Measurements from ENCODE around the gene USP13. TPM values are rescaled to one million over a fixed set of nuclear protein-coding genes. Genes with fewer than 3 reads are reported as not detected.

Gene USP13
- total and polyA plus RNA-seq, 2 donors = 6.4 to 12.1 TPM

DNA sequence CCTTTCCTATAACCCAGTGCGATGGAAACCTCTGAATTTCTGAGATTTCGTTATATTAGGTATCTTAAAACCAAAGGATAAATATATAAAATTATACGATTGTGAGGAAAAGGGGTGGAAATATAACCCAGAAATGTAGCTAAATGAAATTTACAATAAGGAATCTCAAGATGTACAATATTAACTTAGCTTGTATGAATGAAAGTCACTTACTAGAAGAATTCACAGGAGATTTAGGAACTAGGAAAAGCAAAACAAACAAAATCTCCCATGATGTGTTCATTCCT is 159.2 kb downstream of the USP13 start:
- Histone ChIP-seq H3K36me3 (ENCODE audit: insufficient read depth) (no peaks in the 10 kb centered on the region), H3K4me3 (ENCODE audit: low read depth, low read length) (no peak overlapping the region), H3K4me1 (ENCODE audit: insufficient read depth) (no peaks in the 10 kb centered on the region), H3K27ac (ENCODE audit: low read depth) (no peak overlapping the region)
- WGBS = 79% methylated on average over 3 of the region's 3 CpGs
- no peak for DNase-seq (ENCODE audit: extremely low spot score)

DNA sequence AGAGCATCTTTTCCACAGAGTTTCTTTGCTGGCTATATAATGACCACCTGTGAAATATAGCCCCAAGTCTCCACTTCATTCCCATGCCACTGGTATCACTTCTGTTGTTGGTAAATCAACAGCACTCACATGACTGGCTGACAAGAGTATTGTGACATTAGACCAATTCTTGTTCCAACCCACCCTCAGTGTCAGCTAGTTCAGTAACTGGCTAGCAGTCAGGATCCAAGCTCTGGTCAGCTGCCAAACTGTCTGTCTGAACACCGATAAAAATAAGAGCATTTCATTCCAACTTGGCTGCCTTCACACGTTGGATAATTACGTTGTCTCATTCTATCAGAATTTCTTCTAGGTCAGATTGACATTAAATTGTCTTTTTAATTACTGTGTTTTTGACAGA is 166.5 kb downstream of the USP13 start:
- no peak for DNase-seq (ENCODE audit: extremely low spot score)
- Histone ChIP-seq H3K4me1 (ENCODE audit: insufficient read depth) (no peaks in the 10 kb centered on the region), H3K27ac (ENCODE audit: low read depth) (no peak overlapping the region), H3K4me3 (ENCODE audit: low read depth, low read length) (no peak overlapping the region), H3K36me3 (ENCODE audit: insufficient read depth) (no peaks in the 10 kb centered on the region)
- WGBS = 70% methylated on average over 3 of the region's 3 CpGs

DNA sequence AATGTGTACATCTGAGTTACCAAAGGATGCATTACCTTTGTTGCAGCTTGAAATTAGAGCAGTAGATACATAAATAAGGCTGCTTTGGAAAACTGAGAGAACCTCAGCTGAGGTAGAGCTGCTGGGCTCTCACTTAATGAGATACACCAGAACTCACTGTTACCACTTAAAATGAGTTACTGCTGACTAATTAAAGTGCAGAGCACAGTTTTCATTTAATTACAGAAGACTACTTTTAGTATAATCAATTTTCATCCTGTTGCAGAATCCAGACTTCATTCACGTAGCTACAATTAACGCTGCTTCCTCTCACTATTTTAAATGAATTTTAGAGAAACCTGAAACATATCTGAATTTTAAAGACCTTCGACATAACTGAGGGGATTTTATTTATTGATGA is 169.5 kb downstream of the USP13 start:
- 81% methylated on average over 3 of the region's 3 CpGs for whole genome bisulfite sequencing

DNA sequence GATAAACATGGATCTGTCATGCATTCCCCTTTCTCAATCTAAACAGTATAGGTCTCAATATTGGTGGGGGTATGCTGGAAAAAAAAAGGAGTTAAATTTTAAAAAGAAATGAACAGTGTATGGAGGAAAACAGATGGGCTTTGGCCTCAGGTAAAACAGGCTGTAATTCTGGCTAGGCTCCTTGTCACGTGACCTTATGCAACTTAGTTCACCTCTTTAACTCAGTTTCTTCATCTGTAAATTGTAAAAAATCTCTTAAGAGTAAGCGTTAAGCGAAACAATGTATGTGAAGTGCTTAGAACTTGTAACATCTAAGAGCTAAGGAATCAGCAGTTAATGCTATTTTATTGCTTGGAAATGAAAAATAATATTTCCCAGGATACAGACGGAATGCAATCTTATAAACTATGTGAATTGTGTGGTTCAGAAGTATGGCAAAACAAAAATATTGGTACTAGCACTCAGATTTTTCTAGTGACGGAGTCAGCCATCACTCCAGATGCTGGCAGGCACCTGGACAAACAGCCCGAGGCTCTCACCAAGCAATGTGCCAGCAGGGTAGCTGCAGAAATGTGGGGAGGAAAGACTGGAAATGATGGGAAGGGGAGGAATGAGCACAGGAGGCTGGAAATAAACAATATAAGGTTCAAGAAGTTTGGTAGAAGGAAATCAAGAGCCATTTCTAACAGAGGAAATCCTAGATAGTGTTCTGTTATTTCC is 172.8 kb downstream of the USP13 start:
- H3K4me3 ChIP-seq (ENCODE audit: low read depth, low read length) = no peak overlapping the region
- no peaks in the 10 kb centered on the region for H3K4me1 ChIP-seq (ENCODE audit: insufficient read depth)
- WGBS = 65% methylated on average over 6 of the region's 6 CpGs
- H3K27ac ChIP-seq (ENCODE audit: low read depth) = no peak overlapping the region
- DNase-seq (ENCODE audit: extremely low spot score) = no peak
- H3K36me3 ChIP-seq (ENCODE audit: insufficient read depth) = no peaks in the 10 kb centered on the region

More for the DNA sequence above, 169.5 kb downstream of the USP13 start:
- no peak overlapping the region for H3K27ac ChIP-seq (ENCODE audit: low read depth)
- H3K36me3 ChIP-seq (ENCODE audit: insufficient read depth) = no peaks in the 10 kb centered on the region
- no peaks in the 10 kb centered on the region for H3K4me1 ChIP-seq (ENCODE audit: insufficient read depth)
- no peak for DNase-seq (ENCODE audit: extremely low spot score)
- H3K4me3 ChIP-seq (ENCODE audit: low read depth, low read length) = no peak overlapping the region

DNA sequence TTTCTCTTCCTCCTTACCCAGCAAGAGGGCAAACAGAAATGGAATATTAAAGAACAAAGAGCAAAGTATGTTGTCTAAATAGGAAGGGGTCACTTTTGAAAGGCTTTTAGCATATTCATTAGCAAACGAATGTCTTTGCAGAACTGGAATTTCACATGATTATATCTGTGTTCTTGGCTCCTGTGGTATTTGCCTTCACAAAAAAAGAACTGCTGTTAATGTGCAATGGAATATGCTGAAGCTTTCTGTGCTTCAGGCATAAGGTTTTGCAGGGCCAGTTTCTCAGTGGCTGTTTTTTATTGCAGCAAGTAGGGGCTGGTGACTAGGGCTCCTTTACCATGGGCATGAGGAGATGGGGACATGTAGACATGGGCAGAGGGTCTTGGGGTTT is 173.4 kb downstream of the USP13 start:
- Histone ChIP-seq H3K36me3 (ENCODE audit: insufficient read depth) (no peaks in the 10 kb centered on the region), H3K4me3 (ENCODE audit: low read depth, low read length) (no peak overlapping the region), H3K4me1 (ENCODE audit: insufficient read depth) (no peaks in the 10 kb centered on the region), H3K27ac (ENCODE audit: low read depth) (no peak overlapping the region)
- no peak for DNase-seq (ENCODE audit: extremely low spot score)
- 11% methylated on average over 1 of the region's 1 CpG for WGBS

DNA sequence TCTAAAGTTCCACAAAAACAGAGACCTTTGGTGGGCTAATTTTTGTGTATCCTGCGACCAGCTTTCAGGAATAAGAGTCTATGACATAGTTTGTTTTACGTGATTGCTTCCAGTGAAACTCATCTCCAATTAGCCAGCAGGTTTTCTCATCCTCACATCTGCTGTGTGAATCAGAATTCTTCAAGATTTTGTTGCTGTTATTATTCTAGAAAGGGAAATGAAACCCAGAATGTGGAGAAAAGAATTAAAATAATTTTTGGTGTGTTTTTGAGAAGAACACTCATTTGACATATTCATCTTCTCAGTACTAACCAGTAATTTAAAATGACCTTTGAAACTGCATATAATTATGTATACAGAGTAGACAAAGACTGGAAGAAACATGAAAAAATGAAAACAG is 175.9 kb downstream of the USP13 start:
- Histone ChIP-seq H3K4me3 (ENCODE audit: low read depth, low read length) (no peak overlapping the region), H3K27ac (ENCODE audit: low read depth) (no peak overlapping the region), H3K4me1 (ENCODE audit: insufficient read depth) (no peaks in the 10 kb centered on the region), H3K36me3 (ENCODE audit: insufficient read depth) (no peaks in the 10 kb centered on the region)
- 76% methylated on average over 2 of the region's 2 CpGs for WGBS
- no peak for DNase-seq (ENCODE audit: extremely low spot score)

DNA sequence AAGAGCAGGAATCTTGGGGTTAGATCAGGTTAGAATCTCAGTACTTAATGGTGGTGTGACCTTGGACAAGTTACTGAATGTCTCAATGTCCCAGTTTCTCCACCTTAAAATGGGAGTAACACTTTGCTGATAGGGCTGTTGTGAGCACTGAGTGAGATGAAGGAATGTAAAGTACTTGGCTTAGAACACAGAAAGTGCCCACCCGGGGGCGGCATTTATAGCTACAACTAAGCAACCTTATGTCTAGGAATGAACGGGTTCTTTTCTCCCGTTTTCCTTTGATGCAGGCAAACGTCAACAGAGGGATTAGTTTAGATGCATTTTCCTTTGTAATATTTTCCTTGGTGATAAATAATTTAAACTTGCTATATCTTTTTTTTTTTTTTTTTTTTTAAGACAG is 176.6 kb downstream of the USP13 start:
- Histone ChIP-seq H3K4me3 (ENCODE audit: low read depth, low read length) (no peak overlapping the region), H3K4me1 (ENCODE audit: insufficient read depth) (no peaks in the 10 kb centered on the region), H3K36me3 (ENCODE audit: insufficient read depth) (no peaks in the 10 kb centered on the region), H3K27ac (ENCODE audit: low read depth) (no peak overlapping the region)
- WGBS = 38% methylated on average over 5 of the region's 5 CpGs
- no peak for DNase-seq (ENCODE audit: extremely low spot score)

DNA sequence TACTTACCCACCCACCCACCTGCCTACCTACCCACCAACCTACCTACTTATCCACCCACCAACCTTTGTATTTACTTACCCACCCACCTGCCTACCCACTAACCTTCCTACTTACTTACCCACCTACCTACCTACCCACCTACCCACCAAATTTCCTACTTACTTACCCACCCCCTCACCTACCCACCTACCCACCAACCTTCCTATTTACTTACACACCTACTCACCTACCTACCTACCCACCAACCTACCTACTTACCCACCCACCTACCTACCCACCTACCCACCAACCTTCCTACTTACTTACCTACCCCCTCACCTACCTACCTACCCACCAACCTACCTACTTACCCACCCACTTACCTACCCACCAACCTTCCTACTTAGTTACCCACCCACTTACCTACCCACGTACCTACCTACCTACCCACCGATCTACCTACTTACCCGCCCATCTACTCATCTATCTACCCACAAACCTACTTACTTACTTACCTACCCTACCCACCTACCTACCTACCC is 179.6 kb downstream of the USP13 start:
- H3K4me3 ChIP-seq (ENCODE audit: low read depth, low read length) = no peak overlapping the region
- no peaks in the 10 kb centered on the region for H3K4me1 ChIP-seq (ENCODE audit: insufficient read depth)
- WGBS = 93% methylated on average over 3 of the region's 3 CpGs
- H3K27ac ChIP-seq (ENCODE audit: low read depth) = no peak overlapping the region
- no peaks in the 10 kb centered on the region for H3K36me3 ChIP-seq (ENCODE audit: insufficient read depth)
- DNase-seq (ENCODE audit: extremely low spot score) = no peak

DNA sequence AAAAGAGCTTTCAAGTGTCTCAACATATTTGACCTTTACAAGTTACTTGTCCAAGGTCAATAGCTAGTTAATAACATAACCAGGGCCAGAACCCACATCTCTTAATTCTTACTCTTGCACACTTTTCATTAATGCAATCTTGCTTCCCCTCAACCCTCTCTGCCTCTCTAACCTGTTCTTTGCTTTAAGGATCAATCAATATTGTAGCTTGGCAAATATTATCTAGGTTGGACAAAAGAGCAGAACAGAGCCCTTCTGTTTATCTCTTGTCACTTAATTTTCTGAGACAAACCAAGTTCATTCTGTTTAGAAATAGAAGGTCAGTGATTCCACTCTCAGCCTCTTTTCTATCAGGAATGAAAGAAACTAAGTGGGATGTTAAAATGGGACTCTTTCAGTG is 180.5 kb downstream of the USP13 start:
- no peak overlapping the region for H3K27ac ChIP-seq (ENCODE audit: low read depth)
- no peaks in the 10 kb centered on the region for H3K36me3 ChIP-seq (ENCODE audit: insufficient read depth)
- DNase-seq (ENCODE audit: extremely low spot score) = no peak
- no peaks in the 10 kb centered on the region for H3K4me1 ChIP-seq (ENCODE audit: insufficient read depth)
- no peak overlapping the region for H3K4me3 ChIP-seq (ENCODE audit: low read depth, low read length)

DNA sequence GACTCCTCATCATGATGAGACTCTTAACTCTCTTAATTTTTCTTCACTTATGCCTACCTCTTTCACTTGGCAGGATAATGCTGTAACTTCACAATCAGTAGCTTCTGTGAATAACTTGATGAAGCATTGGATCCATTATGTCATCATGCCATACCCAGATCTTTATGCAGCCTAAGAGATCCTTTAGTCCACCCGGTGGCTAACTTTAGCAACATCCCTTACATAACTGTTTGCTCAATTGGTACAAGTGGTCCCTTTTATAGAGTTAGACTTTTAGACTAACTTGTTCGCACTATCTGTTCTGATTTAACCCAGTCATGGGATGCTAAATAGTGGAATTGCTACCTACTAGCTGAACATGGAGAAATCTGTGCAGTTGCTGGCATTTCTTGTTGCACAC is 184.5 kb downstream of the USP13 start:
- H3K36me3 ChIP-seq (ENCODE audit: insufficient read depth) = no peaks in the 10 kb centered on the region
- DNase-seq (ENCODE audit: extremely low spot score) = no peak
- no peaks in the 10 kb centered on the region for H3K4me1 ChIP-seq (ENCODE audit: insufficient read depth)
- H3K4me3 ChIP-seq (ENCODE audit: low read depth, low read length) = no peak overlapping the region
- no peak overlapping the region for H3K27ac ChIP-seq (ENCODE audit: low read depth)
- WGBS = 76% methylated on average over 2 of the region's 2 CpGs

Small RNA genes lying within 50 kb of the gene (small RNA-seq; reads per million reads assigned to genes)
- gene RF01210 = not detected

Other genes starting within 250 kb of the USP13 start
- gene GNB4, start 201.6 kb upstream of the USP13 start, total RNA-seq = 124 TPM
- gene GNB4, start 201.6 kb upstream of the USP13 start, polyA plus RNA-seq = 15.1 TPM
- gene ACTL6A, start 90.1 kb upstream of the USP13 start, total RNA-seq = 54.9 TPM
- 38.9 TPM for gene ACTL6A, start 90.1 kb upstream of the USP13 start, polyA plus RNA-seq
- gene MRPL47, start 48.4 kb upstream of the USP13 start, total RNA-seq = 34.3 TPM
- 30.6 TPM for gene MRPL47, start 48.4 kb upstream of the USP13 start, polyA plus RNA-seq
- 190 TPM for gene NDUFB5, start 48.2 kb upstream of the USP13 start, total RNA-seq
- 70.4 TPM for gene NDUFB5, start 48.2 kb upstream of the USP13 start, polyA plus RNA-seq

Data from urinary bladder (tissue), 4 donors.